H1 (cell line): ENCODE data around the gene ADGRG7. TPM values are rescaled to one million over a fixed set of nuclear protein-coding genes. Genes with fewer than 3 reads are reported as not detected.

Experiments
- FOSL1 ChIP-seq: IDR thresholded peaks from 2 replicates; pipeline ENCODE4 v1.6.1; 2011; ENCODE audit warnings: mild to moderate bottlenecking, low read depth, low read length, moderate library complexity; ENCODE audit not compliant: insufficient read depth
- NANOG ChIP-seq: IDR thresholded peaks from 2 replicates; pipeline ENCODE4 v1.6.1; 2011; ENCODE audit warnings: low read length, low read depth, mild to moderate bottlenecking, inconsistent platforms; ENCODE audit not compliant: insufficient read depth, poor library complexity, severe bottlenecking
- RFX5 ChIP-seq: IDR thresholded peaks from 2 replicates; pipeline ENCODE4 v1.6.1; 2011; ENCODE audit warnings: low read depth, low read length, improper control_type of control experiment, borderline replicate concordance
- RXRA ChIP-seq: IDR thresholded peaks from 2 replicates; pipeline ENCODE4 v1.6.1; 2011; ENCODE audit warnings: low read depth, mild to moderate bottlenecking, low read length, moderate library complexity; ENCODE audit not compliant: insufficient read depth
- SIX5 ChIP-seq: IDR thresholded peaks from 2 replicates; pipeline ENCODE4 v1.6.1; 2011; ENCODE audit warnings: mild to moderate bottlenecking, low read depth, low read length
- SRF ChIP-seq: IDR thresholded peaks from 2 replicates; pipeline ENCODE4 v1.6.1; 2011; ENCODE audit warnings: mild to moderate bottlenecking, low read depth, low read length, moderate library complexity
- TEAD4 ChIP-seq: IDR thresholded peaks from 2 replicates; pipeline ENCODE4 v1.6.1; 2012; ENCODE audit warnings: low read depth, low read length, inconsistent platforms, mixed read lengths
- polyA plus RNA-seq, 7 experiments: library from polyadenylated mRNA; depleted of rRNA in 3 of 7; stranded (reverse) in 5 of 7; unstranded in 2 of 7; fragments of >200 nt in 5 of 7; fragments of 200-250 nt in 2 of 7; gene quantifications; 1 replicate in 5 of 7; 2 replicates in 1 of 7; 4 replicates in 1 of 7; pipeline versions ENCODE4 v1.2.1 to v1.2.3, GENCODE V29; 2011 to 2013; ENCODE audit warnings: missing spikeins in 2 of 7, mixed read lengths in 2 of 7
- total RNA-seq: library from RNA; stranded (reverse); fragmentation: NEBNext Ultra II Directional; extraction: Animal tissue kit (Norgen Biotek cat#: 25700); gene quantifications from 2 replicates; pipeline ENCODE4 v1.2.1, GENCODE V29; 2021
- TF ChIP-seq, protein P1 (sequence below): fragments of 300-600 bp; sonication (generic); IDR thresholded peaks from 2 replicates; pipeline ENCODE4 v1.7.1; 2012; ENCODE audit warnings: low read length, moderate library complexity, mild to moderate bottlenecking, inconsistent platforms; ENCODE audit not compliant: insufficient replicate concordance

Gene ADGRG7
- total and polyA plus RNA-seq, 2 of the 8 experiments (the other 6 are each of a cell fraction or from before 2014, with no cell fraction given) = not detected

DNA sequence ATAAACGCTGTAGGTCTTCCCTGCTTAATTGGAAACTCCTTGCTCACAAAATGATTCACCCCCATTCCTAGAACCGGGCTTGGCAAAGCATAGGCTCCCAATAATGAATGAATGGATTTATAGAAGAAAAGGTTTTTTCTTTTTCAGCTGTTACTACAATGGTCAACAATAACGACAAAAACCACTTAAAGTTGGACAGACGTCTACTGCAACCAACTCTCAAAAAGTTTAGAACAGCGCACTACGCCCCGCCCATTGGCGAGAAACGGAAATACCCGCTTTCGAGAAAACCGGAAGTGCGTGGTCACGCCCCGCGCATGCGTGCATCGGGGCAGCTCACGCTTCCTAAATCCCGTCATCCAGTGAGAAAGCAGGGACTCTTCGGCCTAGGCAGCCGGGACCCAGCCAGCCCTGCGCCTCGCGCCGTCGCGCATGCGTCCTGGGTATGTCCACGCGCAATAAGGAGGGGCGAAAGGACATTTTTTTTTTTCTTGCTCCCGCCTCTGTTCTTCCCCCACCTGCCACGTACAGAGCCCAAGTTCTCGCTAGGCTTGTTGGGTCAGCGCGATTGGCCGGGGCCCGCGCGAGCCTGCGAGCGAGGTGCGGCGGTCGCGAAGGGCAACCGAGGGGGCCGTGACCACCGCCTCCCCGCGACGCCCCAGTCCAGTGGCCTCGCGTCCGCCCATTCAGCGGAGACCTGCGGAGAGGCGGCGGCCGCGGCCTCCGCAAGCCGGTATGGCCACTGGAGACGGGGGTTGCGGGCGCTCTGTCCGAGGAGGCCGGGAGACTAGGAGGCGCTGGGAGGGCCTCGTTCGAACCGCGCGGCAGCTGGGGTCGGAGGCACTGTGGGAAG lies 99.8 kb downstream of the ADGRG7 start, which contains the start of gene TFG (continued):
- TF ChIP-seq, protein P1, sequence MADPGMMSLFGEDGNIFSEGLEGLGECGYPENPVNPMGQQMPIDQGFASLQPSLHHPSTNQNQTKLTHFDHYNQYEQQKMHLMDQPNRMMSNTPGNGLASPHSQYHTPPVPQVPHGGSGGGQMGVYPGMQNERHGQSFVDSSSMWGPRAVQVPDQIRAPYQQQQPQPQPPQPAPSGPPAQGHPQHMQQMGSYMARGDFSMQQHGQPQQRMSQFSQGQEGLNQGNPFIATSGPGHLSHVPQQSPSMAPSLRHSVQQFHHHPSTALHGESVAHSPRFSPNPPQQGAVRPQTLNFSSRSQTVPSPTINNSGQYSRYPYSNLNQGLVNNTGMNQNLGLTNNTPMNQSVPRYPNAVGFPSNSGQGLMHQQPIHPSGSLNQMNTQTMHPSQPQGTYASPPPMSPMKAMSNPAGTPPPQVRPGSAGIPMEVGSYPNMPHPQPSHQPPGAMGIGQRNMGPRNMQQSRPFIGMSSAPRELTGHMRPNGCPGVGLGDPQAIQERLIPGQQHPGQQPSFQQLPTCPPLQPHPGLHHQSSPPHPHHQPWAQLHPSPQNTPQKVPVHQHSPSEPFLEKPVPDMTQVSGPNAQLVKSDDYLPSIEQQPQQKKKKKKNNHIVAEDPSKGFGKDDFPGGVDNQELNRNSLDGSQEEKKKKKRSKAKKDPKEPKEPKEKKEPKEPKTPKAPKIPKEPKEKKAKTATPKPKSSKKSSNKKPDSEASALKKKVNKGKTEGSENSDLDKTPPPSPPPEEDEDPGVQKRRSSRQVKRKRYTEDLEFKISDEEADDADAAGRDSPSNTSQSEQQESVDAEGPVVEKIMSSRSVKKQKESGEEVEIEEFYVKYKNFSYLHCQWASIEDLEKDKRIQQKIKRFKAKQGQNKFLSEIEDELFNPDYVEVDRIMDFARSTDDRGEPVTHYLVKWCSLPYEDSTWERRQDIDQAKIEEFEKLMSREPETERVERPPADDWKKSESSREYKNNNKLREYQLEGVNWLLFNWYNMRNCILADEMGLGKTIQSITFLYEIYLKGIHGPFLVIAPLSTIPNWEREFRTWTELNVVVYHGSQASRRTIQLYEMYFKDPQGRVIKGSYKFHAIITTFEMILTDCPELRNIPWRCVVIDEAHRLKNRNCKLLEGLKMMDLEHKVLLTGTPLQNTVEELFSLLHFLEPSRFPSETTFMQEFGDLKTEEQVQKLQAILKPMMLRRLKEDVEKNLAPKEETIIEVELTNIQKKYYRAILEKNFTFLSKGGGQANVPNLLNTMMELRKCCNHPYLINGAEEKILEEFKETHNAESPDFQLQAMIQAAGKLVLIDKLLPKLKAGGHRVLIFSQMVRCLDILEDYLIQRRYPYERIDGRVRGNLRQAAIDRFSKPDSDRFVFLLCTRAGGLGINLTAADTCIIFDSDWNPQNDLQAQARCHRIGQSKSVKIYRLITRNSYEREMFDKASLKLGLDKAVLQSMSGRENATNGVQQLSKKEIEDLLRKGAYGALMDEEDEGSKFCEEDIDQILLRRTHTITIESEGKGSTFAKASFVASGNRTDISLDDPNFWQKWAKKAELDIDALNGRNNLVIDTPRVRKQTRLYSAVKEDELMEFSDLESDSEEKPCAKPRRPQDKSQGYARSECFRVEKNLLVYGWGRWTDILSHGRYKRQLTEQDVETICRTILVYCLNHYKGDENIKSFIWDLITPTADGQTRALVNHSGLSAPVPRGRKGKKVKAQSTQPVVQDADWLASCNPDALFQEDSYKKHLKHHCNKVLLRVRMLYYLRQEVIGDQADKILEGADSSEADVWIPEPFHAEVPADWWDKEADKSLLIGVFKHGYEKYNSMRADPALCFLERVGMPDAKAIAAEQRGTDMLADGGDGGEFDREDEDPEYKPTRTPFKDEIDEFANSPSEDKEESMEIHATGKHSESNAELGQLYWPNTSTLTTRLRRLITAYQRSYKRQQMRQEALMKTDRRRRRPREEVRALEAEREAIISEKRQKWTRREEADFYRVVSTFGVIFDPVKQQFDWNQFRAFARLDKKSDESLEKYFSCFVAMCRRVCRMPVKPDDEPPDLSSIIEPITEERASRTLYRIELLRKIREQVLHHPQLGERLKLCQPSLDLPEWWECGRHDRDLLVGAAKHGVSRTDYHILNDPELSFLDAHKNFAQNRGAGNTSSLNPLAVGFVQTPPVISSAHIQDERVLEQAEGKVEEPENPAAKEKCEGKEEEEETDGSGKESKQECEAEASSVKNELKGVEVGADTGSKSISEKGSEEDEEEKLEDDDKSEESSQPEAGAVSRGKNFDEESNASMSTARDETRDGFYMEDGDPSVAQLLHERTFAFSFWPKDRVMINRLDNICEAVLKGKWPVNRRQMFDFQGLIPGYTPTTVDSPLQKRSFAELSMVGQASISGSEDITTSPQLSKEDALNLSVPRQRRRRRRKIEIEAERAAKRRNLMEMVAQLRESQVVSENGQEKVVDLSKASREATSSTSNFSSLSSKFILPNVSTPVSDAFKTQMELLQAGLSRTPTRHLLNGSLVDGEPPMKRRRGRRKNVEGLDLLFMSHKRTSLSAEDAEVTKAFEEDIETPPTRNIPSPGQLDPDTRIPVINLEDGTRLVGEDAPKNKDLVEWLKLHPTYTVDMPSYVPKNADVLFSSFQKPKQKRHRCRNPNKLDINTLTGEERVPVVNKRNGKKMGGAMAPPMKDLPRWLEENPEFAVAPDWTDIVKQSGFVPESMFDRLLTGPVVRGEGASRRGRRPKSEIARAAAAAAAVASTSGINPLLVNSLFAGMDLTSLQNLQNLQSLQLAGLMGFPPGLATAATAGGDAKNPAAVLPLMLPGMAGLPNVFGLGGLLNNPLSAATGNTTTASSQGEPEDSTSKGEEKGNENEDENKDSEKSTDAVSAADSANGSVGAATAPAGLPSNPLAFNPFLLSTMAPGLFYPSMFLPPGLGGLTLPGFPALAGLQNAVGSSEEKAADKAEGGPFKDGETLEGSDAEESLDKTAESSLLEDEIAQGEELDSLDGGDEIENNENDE = no peak
- 0 out of 2 replicates have a peak, but pooled peaks have one; percentile 6 for TF ChIP-seq TEAD4
- no peak for TF ChIP-seq NANOG
- TF ChIP-seq RXRA = no peak
- no peak for TF ChIP-seq SRF
- no peak for TF ChIP-seq FOSL1
- no peak for TF ChIP-seq RFX5
- no peak for TF ChIP-seq SIX5
